ENCODE results near the gene SMIM31.

Gene SMIM31

GRCh38 chr4:164813554-164813953 is 59.6 kb downstream of the SMIM31 start:
- Mint-ChIP-seq H3K9me3 (no peaks in the 10 kb centered on the region), H3K4me1 (ENCODE audit: low read depth) (no peaks in the 10 kb centered on the region), H3K4me3 (no peak overlapping the region), H3K36me3 (ENCODE audit: low read depth) (no peaks in the 10 kb centered on the region), H3K27ac (no peak overlapping the region), H3K27me3 (ENCODE audit: low read depth) (no peaks in the 10 kb centered on the region)

- H3K9me3 Mint-ChIP-seq, result no peaks in the 10 kb centered on the region
- H3K4me1 Mint-ChIP-seq (ENCODE audit: low read depth), result no peaks in the 10 kb centered on the region
- H3K4me3 Mint-ChIP-seq, result no peak overlapping the region
- no peaks in the 10 kb centered on the region for H3K36me3 Mint-ChIP-seq (ENCODE audit: low read depth)
- H3K27me3 Mint-ChIP-seq (ENCODE audit: low read depth), result no peaks in the 10 kb centered on the region
- H3K27ac Mint-ChIP-seq, result no peak overlapping the region
These were observed 61.8 kb downstream of the SMIM31 start for GRCh38 chr4:164815711-164816110.

DNA sequence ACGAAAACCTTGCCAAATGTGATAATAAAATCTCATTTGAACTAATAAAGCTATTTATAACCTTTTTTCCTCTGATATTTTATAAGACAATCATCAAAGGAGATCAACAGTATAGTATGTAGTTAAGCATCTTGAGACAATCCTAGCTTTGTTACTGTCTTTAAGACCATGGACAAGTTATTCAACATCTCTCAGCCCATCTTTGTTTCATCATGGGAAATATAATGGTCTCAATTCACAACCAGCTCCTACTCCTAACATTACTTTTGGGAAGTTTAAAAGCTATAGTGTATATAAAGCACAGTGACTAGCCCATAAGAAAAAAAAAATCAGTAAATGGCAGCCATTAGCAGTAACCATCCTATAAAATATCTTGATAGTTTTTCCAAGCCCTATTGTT is 65.4 kb downstream of the SMIM31 start:
- no peaks in the 10 kb centered on the region for H3K9me3 Mint-ChIP-seq
- no peaks in the 10 kb centered on the region for H3K4me1 Mint-ChIP-seq (ENCODE audit: low read depth)
- no peak overlapping the region for H3K4me3 Mint-ChIP-seq
- H3K27me3 Mint-ChIP-seq (ENCODE audit: low read depth), result peaks cover 6% of the 10 kb centered on the region
- no peaks in the 10 kb centered on the region for H3K36me3 Mint-ChIP-seq (ENCODE audit: low read depth)
- no peak overlapping the region for H3K27ac Mint-ChIP-seq

DNA sequence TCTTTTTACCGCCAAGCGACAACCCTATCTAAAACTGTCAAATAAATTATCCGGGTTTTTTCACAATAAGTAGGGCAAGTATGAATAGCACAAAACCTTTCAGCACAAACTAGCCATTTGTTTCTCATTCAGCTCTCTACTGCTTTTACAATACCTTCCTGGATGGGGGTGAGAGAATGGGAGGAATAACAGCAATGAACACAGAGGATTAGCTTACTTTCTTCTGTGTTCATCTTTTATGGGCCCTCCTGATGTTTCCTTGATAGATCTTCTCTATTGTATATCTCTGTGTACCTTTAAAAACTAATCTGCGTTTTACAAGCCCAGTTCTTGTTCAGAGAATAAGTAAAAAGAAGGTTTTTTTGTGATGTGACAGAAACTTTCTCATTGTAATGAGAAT is 67.8 kb downstream of the SMIM31 start:
- Mint-ChIP-seq H3K27ac (no peak overlapping the region), H3K9me3 (no peaks in the 10 kb centered on the region), H3K27me3 (ENCODE audit: low read depth) (peaks cover 6% of the 10 kb centered on the region), H3K4me3 (no peak overlapping the region), H3K4me1 (ENCODE audit: low read depth) (no peaks in the 10 kb centered on the region), H3K36me3 (ENCODE audit: low read depth) (no peaks in the 10 kb centered on the region)

- Mint-ChIP-seq H3K4me1 (ENCODE audit: low read depth) (no peaks in the 10 kb centered on the region), H3K27me3 (ENCODE audit: low read depth) (peaks cover 6% of the 10 kb centered on the region), H3K4me3 (no peak overlapping the region), H3K36me3 (ENCODE audit: low read depth) (no peaks in the 10 kb centered on the region), H3K27ac (no peak overlapping the region), H3K9me3 (no peaks in the 10 kb centered on the region)
These were observed 70.7 kb downstream of the SMIM31 start for GRCh38 chr4:164824581-164824980.

DNA sequence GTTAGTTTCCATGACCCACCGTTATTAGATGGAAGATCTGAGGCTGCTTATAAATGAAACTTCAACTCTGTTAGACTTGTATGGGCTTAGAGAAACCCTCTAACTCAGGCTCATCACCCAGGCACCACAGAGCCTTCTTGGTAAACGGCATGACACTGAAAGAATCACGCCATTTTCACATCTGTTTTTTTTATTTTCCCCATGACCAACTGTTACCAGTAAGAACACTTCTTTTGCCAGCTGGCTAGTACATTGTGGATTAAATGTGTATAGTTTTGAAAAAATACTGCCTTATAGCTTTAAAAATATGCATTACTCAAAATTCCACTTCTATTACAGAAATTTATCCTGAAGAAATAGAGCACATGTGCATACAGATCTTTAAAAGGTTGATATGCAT is 75.0 kb downstream of the SMIM31 start:
- no peaks in the 10 kb centered on the region for H3K27me3 Mint-ChIP-seq (ENCODE audit: low read depth)
- no peaks in the 10 kb centered on the region for H3K36me3 Mint-ChIP-seq (ENCODE audit: low read depth)

GRCh38 chr4:164846566-164846965 is 92.6 kb downstream of the SMIM31 start:
- Mint-ChIP-seq H3K36me3 (ENCODE audit: low read depth) (no peaks in the 10 kb centered on the region), H3K9me3 (no peaks in the 10 kb centered on the region), H3K27me3 (ENCODE audit: low read depth) (no peaks in the 10 kb centered on the region), H3K27ac (no peak overlapping the region), H3K4me1 (ENCODE audit: low read depth) (no peaks in the 10 kb centered on the region), H3K4me3 (no peak overlapping the region)

More for the DNA sequence above, 75.0 kb downstream of the SMIM31 start:
- Mint-ChIP-seq H3K4me1 (ENCODE audit: low read depth) (no peaks in the 10 kb centered on the region), H3K4me3 (no peak overlapping the region), H3K9me3 (no peaks in the 10 kb centered on the region), H3K27ac (no peak overlapping the region)

DNA sequence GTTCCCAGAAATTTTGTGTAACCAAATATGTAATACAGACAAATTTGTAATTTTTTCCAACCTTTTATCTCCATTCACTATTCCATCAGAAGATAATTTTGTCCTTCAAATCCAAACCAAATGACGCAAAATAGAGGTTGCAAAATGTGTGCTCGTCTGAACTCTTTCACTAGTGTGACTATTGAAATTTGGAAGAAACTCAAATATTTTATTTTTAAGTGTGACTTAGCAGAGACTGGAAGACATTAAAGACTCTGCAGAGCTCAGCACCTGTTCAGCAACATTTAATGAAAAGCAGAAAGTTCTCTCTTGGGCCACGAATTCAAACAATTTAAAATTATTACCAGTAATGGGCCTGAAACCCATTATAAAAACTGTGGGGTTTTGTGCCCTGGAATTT is 93.1 kb downstream of the SMIM31 start:
- Mint-ChIP-seq H3K4me1 (ENCODE audit: low read depth) (no peaks in the 10 kb centered on the region), H3K4me3 (no peak overlapping the region), H3K27ac (no peak overlapping the region), H3K27me3 (ENCODE audit: low read depth) (no peaks in the 10 kb centered on the region), H3K9me3 (no peaks in the 10 kb centered on the region), H3K36me3 (ENCODE audit: low read depth) (no peaks in the 10 kb centered on the region)

- Mint-ChIP-seq H3K27me3 (ENCODE audit: low read depth) (no peaks in the 10 kb centered on the region), H3K36me3 (ENCODE audit: low read depth) (no peaks in the 10 kb centered on the region), H3K27ac (no peak overlapping the region), H3K4me3 (no peak overlapping the region), H3K9me3 (no peaks in the 10 kb centered on the region), H3K4me1 (ENCODE audit: low read depth) (no peaks in the 10 kb centered on the region)
These were observed 94.2 kb downstream of the SMIM31 start for GRCh38 chr4:164847967-164848649.

Measured in T-helper 1 cell treated with Interleukin-12 subunit alpha and Interleukin-12 subunit beta and Interleukin-4 antibody, amounts not matched to agents 30 μg/mL and 1 μg/mL, for 36 hours (primary cell).